Activated CD4-positive, alpha-beta T cell treated with anti-CD3 and anti-CD28 coated beads, Interleukin-2, amount 50 U/mL, for 48 hours (primary cell): ENCODE results near the gene TTLL11.
"Not testable (repeated sequence)": the region's sequence is repeated elsewhere in the genome, so short reads cannot be mapped to it uniquely, and the experiment has no call there.

Source experiments
- DNase-seq, 2 experiments: peaks; one replicate each; pipeline ENCODE4 v3.0.0-alpha.2; 2020

The TTLL11 gene

DNA sequence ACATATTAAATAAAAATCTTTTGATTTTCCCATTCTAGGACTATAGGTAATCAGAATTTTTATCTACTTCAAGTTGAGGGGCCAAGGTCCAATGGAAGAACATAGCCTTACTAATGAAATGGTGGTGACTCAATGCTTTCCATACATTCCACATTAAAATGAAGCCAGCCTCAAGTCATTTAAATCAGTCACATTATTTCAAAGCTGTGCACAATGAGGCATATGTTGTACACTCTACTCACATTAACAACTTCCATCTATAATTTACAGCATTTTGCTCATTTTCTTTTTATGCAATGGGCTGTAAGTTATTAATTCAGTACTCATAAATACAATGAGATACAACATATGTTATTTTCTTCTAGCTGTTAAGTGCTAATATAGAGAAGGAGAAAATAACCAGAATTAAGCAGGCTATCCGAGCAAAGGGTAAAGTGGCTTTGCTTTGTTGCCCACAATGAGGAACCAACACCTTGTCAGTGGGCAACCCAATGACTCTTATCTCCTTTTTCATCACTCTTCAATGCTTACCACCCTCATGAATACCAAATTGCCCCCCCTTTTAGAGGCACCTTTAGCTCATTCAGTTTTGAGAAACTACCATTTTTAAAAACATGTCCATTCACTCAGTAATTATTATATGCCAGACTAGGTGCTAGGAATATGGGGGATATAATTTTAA is 52.4 kb downstream of the TTLL11 start:
- no peak for DNase-seq

GRCh38 chr9:122039234-122039633 is 53.9 kb downstream of the TTLL11 start:
- DNase-seq, result no peak

- DNase-seq, result no peak
These were observed 56.1 kb downstream of the TTLL11 start for GRCh38 chr9:122036988-122037387.

- no peak for DNase-seq
These were observed 56.7 kb downstream of the TTLL11 start for GRCh38 chr9:122036408-122036807.

DNA sequence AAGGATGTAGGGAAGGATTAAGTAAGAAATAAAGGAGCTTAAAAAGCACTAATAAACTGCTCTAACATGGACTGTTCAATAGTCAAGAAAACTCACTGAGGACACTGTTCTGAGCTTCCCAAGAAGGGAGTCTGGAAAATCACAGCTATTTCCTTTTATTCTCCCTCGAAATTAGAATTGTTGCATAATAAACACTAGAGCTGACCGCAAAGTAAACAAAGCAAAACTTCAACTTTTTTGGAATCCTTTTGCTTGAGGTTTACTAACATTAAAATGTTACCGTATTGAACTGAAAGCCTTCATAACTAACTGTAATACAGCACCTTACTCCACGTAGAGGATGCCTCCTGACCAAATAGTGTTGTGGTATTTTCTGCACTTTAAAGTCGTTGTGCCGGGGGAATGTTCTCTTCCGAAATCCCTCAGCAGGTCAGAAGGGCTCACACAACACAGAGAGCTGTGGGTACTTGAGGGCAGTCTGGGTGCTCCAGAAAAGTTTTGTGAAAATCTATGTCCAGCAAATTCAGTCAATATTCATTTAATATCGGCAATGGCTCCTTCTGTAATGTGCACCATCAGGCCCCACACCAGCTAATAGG is 59.2 kb downstream of the TTLL11 start:
- no peak for DNase-seq

DNA sequence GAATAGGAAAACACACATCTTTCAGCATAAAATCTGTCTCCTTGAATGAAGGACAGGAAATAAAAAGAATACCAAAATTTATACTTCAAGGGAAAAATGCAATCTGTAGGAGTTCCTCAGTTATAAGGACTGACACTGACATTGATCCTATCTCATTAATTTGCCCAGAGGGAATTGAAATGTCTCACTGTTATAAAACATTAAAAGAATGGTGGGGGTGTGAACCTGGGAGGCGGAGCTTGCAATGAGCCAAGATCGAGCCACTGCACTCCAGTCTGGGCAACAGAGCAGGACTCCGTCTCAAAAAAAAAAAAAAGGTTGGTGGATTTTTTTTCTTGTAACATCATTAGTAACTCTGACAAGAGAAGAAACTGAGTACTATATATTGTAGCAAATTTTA is 60.8 kb downstream of the TTLL11 start:
- no peak for DNase-seq

- no peak for DNase-seq
These were observed 61.3 kb downstream of the TTLL11 start for GRCh38 chr9:122031776-122032175.

DNA sequence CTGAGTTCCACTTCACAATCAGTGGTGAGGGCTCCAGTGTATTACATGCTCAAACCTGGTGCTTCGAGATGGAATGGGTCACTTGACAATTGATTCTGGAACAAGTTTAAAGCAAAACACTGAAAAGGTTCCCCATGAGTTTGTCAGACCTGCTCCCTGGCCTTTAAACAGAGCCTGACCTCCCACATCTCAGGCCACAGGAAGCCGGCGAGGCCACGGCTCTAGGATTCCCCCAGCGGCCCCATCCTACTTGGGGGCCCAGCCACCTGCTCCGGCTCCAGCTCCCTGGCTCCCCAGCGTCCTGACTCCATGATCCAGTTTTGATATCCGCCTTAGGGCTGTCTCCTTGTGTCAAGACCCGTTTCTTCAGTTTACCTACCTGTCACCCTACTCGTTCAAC is 62.0 kb downstream of the TTLL11 start:
- DNase-seq, result no peak

DNA sequence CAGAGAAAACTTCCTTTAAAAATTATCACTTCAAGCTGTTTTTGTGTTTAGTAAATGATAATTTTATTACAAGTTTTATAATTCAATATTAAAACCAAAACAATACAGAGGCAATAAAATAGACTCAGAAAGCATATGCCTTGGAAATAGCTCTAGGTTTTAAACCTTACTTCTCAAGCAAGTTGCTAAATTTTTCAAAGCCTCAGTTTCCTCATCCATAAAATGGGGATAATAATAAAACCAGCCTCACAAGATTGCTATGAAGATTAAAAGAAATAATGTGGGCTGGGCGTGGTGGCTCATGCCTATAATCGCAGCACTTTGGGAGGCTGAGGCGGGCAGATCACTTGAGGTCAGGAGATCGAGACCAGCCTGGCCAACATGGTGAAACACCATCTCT is 62.8 kb downstream of the TTLL11 start:
- DNase-seq, result no peak

DNA sequence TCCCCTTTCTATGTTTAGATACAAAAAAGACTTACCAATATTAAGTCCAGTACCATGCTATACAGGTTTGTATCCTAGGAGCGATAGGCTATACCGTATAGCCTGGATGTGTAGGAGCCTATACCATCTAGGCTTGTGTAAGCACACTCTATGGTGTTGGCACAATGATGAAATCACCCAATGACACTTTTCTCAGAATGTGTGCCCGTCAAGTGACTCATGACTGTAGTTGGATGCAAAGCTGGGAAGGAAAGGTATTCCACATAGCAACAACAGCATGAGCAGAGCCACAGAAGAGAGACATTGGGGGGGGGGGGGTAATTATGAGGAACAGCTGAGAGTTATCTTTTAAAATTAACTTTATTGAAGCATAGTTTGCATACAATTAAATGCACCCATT is 63.2 kb downstream of the TTLL11 start:
- no peak for DNase-seq

DNA sequence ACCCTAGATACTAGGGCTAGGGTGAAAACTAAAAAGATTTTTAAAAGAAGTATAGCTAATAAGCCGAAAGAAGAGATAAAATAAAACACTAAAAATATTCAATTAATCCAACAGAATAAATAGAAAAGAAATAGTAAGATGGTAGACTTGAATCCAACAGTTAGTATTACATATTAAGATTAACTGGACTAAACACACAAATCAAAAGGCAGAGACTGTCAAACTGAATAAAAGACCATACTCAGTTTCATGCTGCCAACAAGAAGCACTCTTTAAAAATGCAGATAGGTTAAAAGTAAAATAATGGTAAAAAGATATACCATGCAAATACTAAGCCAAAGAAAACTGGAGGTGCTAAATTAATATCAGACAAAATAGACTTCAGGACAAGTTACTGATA is 65.0 kb downstream of the TTLL11 start:
- no peak for DNase-seq

DNA sequence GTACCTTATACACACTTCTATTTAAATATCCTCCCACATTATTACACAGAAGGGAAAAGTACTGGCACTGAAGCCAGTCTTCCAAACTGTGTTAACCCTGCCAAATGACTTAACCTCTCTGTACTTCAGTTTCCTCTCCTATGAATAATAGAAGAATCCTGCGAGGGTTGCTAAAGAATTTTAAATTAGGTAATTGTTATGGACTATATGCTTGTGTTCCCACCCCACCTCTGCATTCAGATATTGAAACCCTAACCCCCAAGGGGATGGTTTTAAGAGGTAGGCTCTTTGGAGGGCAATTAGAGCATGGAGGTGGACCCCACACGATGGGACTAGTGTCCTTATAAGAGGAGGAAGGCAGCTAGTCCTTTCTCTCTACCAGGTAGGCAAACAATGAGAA is 72.7 kb downstream of the TTLL11 start:
- DNase-seq, result no peak

GRCh38 chr9:122016744-122017143 is 76.4 kb downstream of the TTLL11 start:
- DNase-seq, result no peak

DNA sequence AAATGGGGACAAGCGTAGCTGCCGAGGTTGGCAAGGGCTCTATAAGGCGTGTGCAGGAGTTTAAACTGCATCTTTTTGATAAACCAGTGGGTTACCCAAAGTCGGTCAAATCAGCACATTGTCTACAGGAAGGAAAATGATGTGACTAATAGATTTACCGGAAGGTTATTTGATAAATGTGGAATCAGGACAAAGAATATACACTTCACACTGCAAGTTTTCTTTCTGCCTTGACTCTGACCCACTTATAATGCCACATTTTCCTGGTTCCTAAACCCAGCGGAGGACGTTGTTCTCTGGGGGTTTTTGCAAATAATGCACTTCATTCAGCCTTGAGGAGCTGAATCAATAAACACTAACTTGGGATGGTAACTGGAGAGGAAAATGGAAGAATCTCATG is 76.8 kb downstream of the TTLL11 start:
- DNase-seq, result no peak

- no peak for DNase-seq
These were observed 77.8 kb downstream of the TTLL11 start for GRCh38 chr9:122015170-122015821.

DNA sequence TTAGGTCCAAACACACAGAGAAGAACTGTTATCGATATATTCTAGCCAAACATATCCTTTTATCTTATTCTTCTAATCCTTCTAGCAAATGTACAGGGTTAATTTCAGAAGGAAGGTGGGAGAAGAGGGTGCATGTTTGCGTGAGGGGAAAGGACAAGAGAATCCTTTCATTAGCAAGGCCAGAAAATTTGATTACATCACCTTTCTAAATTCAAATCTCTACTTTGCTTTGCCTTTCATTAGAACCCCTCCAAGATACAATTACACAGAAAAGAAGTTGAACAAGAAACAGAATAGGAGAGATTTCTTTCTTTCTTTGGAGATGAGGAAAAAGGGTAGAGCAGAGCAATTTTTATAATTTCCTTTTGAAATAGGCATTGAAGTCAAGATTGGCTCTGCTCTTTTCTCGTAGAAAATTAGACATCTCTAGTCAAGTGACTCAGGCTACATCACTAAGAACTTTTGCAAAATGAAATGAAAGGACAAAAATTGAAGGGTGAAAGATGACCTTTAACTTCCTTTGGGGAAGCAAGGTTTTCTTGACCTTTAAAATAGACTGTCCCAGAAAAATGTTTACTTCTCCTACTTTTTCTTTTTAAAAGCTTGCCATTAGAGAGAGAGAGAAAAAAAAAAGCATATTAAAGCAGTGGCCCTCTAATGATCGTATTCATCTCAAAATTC is 81.2 kb downstream of the TTLL11 start:
- DNase-seq, result no peak

- no peak for DNase-seq
These were observed 84.5 kb downstream of the TTLL11 start for GRCh38 chr9:122008559-122008958.

- DNase-seq, result no peak
These were observed 85.3 kb downstream of the TTLL11 start for GRCh38 chr9:122007837-122008236.

GRCh38 chr9:122005597-122005996 is 87.5 kb downstream of the TTLL11 start:
- DNase-seq, result no peak

DNA sequence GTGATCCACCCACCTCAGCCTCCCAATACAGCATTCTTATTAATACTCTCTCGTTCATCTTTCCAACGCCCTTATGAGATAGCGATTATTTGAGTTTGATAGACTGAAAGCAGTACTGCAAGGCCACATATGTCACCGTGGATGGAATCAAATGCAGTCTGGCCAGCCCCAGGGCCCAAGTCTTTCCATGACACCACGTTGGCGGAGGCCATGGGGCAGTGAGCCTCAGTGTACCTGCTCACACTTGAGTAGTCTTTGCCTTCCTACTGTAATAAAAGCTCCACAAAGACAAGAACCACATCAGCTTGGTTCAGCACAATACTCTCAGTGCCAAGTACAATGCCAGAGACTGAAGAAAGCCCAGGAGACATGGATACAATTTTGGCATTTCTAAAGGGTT is 88.5 kb downstream of the TTLL11 start:
- DNase-seq, result no peak

DNA sequence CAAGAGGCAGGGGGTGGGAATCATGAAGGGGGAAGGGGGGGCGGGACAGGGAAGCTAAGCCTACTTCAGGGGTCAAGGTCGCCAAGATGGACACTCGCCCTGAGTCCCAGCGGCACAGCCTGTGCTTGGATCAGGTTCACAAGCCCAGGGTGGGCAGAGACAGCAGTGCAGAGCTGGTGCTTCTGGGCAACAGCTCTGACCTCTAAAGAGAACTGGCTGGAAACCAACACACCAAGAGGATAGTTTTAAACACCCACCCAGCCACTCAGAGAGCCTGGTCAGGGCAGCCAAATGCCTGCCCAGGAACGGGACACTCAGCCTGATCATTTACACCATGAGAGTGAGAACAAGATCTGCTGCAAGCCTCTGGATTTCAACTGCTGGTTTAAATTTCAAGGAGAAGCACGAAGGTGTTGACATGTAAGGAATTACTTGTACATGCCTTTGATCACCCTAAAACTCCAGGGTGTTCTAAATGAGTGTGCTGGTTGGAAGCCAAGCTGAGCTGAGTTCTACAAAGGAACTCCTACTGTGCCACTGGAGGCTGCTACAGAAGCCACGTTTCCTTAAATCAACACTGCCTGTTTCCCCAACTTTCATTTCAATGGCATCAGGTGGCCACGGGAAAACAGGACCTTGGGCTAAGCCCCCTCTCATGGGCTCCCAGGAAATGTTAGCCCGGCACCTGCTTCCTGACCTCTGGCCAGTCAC is 91.5 kb downstream of the TTLL11 start:
- DNase-seq, result no peak

- not testable (repeated sequence) for DNase-seq
These were observed 92.6 kb downstream of the TTLL11 start for GRCh38 chr9:122000526-122000925.

DNA sequence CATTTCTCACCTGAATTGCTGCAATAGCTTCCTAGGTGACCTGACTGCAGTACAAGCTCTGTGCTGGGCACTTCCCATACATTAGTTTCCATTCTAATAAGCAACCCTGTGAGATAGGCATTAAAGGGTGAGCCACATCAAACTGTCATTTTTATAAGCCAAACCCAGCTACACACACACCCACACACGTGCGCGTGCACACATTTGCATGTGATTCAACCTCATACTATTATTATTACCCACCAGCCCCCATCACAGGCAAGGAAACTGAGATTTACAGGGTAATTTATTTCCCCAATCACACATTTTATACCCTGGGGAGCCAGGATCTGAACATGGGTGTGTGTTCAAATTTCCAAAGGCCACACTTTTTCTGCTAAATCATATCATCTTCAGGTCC is 93.6 kb downstream of the TTLL11 start:
- DNase-seq, result peak in 1 of 2 experiments; percentile 5
